GM18868 (cell line): Measurements from ENCODE around the gene LGALS13.

Experiments used
- ATAC-seq: cut with Tn5 transposase; IDR thresholded peaks from one replicate; pipeline ENCODE4 v1.9.1; 2021; ENCODE audit warnings: mild to moderate bottlenecking, moderate library complexity; ENCODE audit not compliant: unreplicated experiment

Gene LGALS13

GRCh38 chr19:39602224-39602623, at the start of gene LGALS13:
TSS of gene LGALS13 (plus strand) at chr19:39602524. CDS start at chr19:39602569, 45 bp downstream.
- ATAC-seq, result no peak

- no peak for ATAC-seq
These were observed 49.2 kb upstream of the LGALS13 start for GRCh38 chr19:39553082-39553652.

- no peak for ATAC-seq
These were observed 47.5 kb upstream of the LGALS13 start for GRCh38 chr19:39554701-39555311.

- no peak for ATAC-seq
These were observed 46.4 kb upstream of the LGALS13 start for GRCh38 chr19:39555883-39556282.

GRCh38 chr19:39557811-39558623, 44.3 kb upstream of the LGALS13 start:
- ATAC-seq, result no peak

GRCh38 chr19:39558624-39559117, 43.7 kb upstream of the LGALS13 start:
- ATAC-seq, result no peak

- ATAC-seq, result no peak
These were observed 38.9 kb upstream of the LGALS13 start for GRCh38 chr19:39563408-39563807.

- ATAC-seq, result no peak
These were observed 36.3 kb upstream of the LGALS13 start for GRCh38 chr19:39566064-39566463.

GRCh38 chr19:39568604-39569003, 33.7 kb upstream of the LGALS13 start:
- no peak for ATAC-seq

- no peak for ATAC-seq
These were observed 19.9 kb upstream of the LGALS13 start for GRCh38 chr19:39582442-39582841.

GRCh38 chr19:39582891-39583625, 19.3 kb upstream of the LGALS13 start:
- no peak for ATAC-seq

- no peak for ATAC-seq
These were observed 14.8 kb upstream of the LGALS13 start for GRCh38 chr19:39587496-39587895.

- no peak for ATAC-seq
These were observed 14.3 kb upstream of the LGALS13 start for GRCh38 chr19:39588066-39588465.

GRCh38 chr19:39590265-39590664, 12.1 kb upstream of the LGALS13 start:
- no peak for ATAC-seq

GRCh38 chr19:39592381-39592780, 9.9 kb upstream of the LGALS13 start:
- ATAC-seq, result no peak

GRCh38 chr19:39595950-39596349, 6.4 kb upstream of the LGALS13 start:
- no peak for ATAC-seq

- no peak for ATAC-seq
These were observed 5.4 kb upstream of the LGALS13 start for GRCh38 chr19:39596911-39597310.

GRCh38 chr19:39599116-39599515, 3.2 kb upstream of the LGALS13 start:
- ATAC-seq, result no peak

GRCh38 chr19:39603825-39604224, 1.5 kb downstream of the LGALS13 start:
- ATAC-seq, result no peak

GRCh38 chr19:39607021-39607420, 4.7 kb downstream of the LGALS13 start:
- no peak for ATAC-seq

GRCh38 chr19:39607561-39607960, 5.2 kb downstream of the LGALS13 start:
- no peak for ATAC-seq
